ENCODE data around the gene PCMTD2.

Gene PCMTD2

GRCh38 chr20:64211874-64212658 is 43.5 kb upstream of the PCMTD2 start:
- H3K4me3 ChIP-seq (ENCODE audit: low read depth, low read length) = no peak overlapping the region
- no peak for DNase-seq (ENCODE audit: low read depth)
- no peak for TF ChIP-seq CTCF (IDR thresholded peaks at IDR 0.05; ENCODE audit: low read depth, low read length)
- no peak for TF ChIP-seq POLR2A (IDR thresholded peaks at IDR 0.05; ENCODE audit: extremely low read depth, insufficient read length)
- no peak for TF ChIP-seq MYC (IDR thresholded peaks at IDR 0.05; ENCODE audit: low read depth, low read length)
- TF ChIP-seq MAX (IDR thresholded peaks at IDR 0.05; ENCODE audit: low read depth, low read length) = no peak

- H3K4me3 ChIP-seq (ENCODE audit: low read depth, low read length) = no peak overlapping the region
- no peak for TF ChIP-seq MYC (IDR thresholded peaks at IDR 0.05; ENCODE audit: low read depth, low read length)
- no peak for TF ChIP-seq CTCF (IDR thresholded peaks at IDR 0.05; ENCODE audit: low read depth, low read length)
- TF ChIP-seq MAX (IDR thresholded peaks at IDR 0.05; ENCODE audit: low read depth, low read length) = no peak
- TF ChIP-seq POLR2A (IDR thresholded peaks at IDR 0.05; ENCODE audit: extremely low read depth, insufficient read length) = no peak
- DNase-seq (ENCODE audit: low read depth) = peak; percentile 30
These were observed 42.8 kb upstream of the PCMTD2 start for GRCh38 chr20:64212755-64213154.

- no peak overlapping the region for H3K4me3 ChIP-seq (ENCODE audit: low read depth, low read length)
These were observed 41.4 kb upstream of the PCMTD2 start for GRCh38 chr20:64214113-64214512.

GRCh38 chr20:64214952-64215351 is 40.6 kb upstream of the PCMTD2 start:
- TF ChIP-seq CTCF (IDR thresholded peaks at IDR 0.05; ENCODE audit: low read depth, low read length) (no peak), POLR2A (IDR thresholded peaks at IDR 0.05; ENCODE audit: extremely low read depth, insufficient read length) (no peak), MAX (IDR thresholded peaks at IDR 0.05; ENCODE audit: low read depth, low read length) (no peak), MYC (IDR thresholded peaks at IDR 0.05; ENCODE audit: low read depth, low read length) (no peak)
- no peak for DNase-seq (ENCODE audit: low read depth)
- H3K4me3 ChIP-seq (ENCODE audit: low read depth, low read length) = no peak overlapping the region

More at GRCh38 chr20:64214113-64214512, 41.4 kb upstream of the PCMTD2 start:
- TF ChIP-seq MAX (IDR thresholded peaks at IDR 0.05; ENCODE audit: low read depth, low read length) (no peak), MYC (IDR thresholded peaks at IDR 0.05; ENCODE audit: low read depth, low read length) (no peak), POLR2A (IDR thresholded peaks at IDR 0.05; ENCODE audit: extremely low read depth, insufficient read length) (no peak), CTCF (IDR thresholded peaks at IDR 0.05; ENCODE audit: low read depth, low read length) (no peak)
- no peak for DNase-seq (ENCODE audit: low read depth)

- H3K4me3 ChIP-seq (ENCODE audit: low read depth, low read length) = no peak overlapping the region
- no peak for TF ChIP-seq MYC (IDR thresholded peaks at IDR 0.05; ENCODE audit: low read depth, low read length)
- TF ChIP-seq POLR2A (IDR thresholded peaks at IDR 0.05; ENCODE audit: extremely low read depth, insufficient read length) = no peak
- no peak for TF ChIP-seq CTCF (IDR thresholded peaks at IDR 0.05; ENCODE audit: low read depth, low read length)
- TF ChIP-seq MAX (IDR thresholded peaks at IDR 0.05; ENCODE audit: low read depth, low read length) = no peak
- no peak for DNase-seq (ENCODE audit: low read depth)
These were observed 39.5 kb upstream of the PCMTD2 start for GRCh38 chr20:64216036-64216435.
